H9 (cell line): ENCODE data around the gene SAC3D1. TPM values are rescaled to one million over a fixed set of nuclear protein-coding genes. Genes with fewer than 3 reads are reported as not detected.

Experiments
- DNase-seq: peaks from one replicate; pipeline ENCODE4 v3.0.0-alpha.2; 2017
- H2AFZ ChIP-seq: one replicate; pipeline ENCODE4 v1.6.1; 2013; ENCODE audit warnings: mild to moderate bottlenecking, low read length, control low read depth, moderate library complexity
- H2AK5ac ChIP-seq: 2 replicates; pipeline ENCODE4 v1.6.1; 2013; ENCODE audit warnings: low read length, control low read depth, mixed read lengths; ENCODE audit not compliant: insufficient read length
- H2BK120ac ChIP-seq: one replicate; pipeline ENCODE4 v1.6.1; 2013; ENCODE audit warnings: low read depth, mild to moderate bottlenecking, low read length, control low read depth, inconsistent platforms; ENCODE audit not compliant: poor library complexity, severe bottlenecking
- H2BK12ac ChIP-seq: 2 replicates; pipeline ENCODE4 v1.6.1; 2013; ENCODE audit warnings: low read length, control low read depth, mixed read lengths, low read depth; ENCODE audit not compliant: insufficient read length
- H2BK15ac ChIP-seq: 2 replicates; pipeline ENCODE4 v1.6.1; 2013; ENCODE audit warnings: low read depth, low read length, control low read depth
- H2BK20ac ChIP-seq: one replicate; pipeline ENCODE4 v1.6.1; 2013; ENCODE audit warnings: low read depth, mild to moderate bottlenecking, low read length, control low read depth, inconsistent platforms; ENCODE audit not compliant: poor library complexity, severe bottlenecking
- H2BK5ac ChIP-seq: 2 replicates; pipeline ENCODE4 v1.6.1; 2013; ENCODE audit warnings: low read length, control low read depth, mixed read lengths; ENCODE audit not compliant: insufficient read length
- H3K14ac ChIP-seq: 2 replicates; pipeline ENCODE4 v1.6.1; 2013; ENCODE audit warnings: low read length, control low read depth; ENCODE audit not compliant: insufficient read depth
- H3K18ac ChIP-seq: 2 replicates; pipeline ENCODE4 v1.6.1; 2013; ENCODE audit warnings: low read depth, mild to moderate bottlenecking, mixed read lengths, low read length, control low read depth; ENCODE audit not compliant: insufficient read length
- H3K23ac ChIP-seq: 2 replicates; pipeline ENCODE4 v1.6.1; 2013; ENCODE audit warnings: low read length, control low read depth, mixed read lengths, low read depth; ENCODE audit not compliant: insufficient read length
- H3K23me2 ChIP-seq: 2 replicates; pipeline ENCODE4 v1.6.1; 2013; ENCODE audit warnings: low read depth, mild to moderate bottlenecking, mixed read lengths, low read length, control low read depth; ENCODE audit not compliant: insufficient read length, poor library complexity, severe bottlenecking
- H3K27ac ChIP-seq: 2 replicates; pipeline ENCODE4 v1.5.1; 2013; ENCODE audit warnings: low read length, control low read depth, mixed read lengths, low read depth; ENCODE audit not compliant: insufficient read length
- H3K27me3 ChIP-seq: 2 replicates; pipeline ENCODE4 v1.6.1; 2013; ENCODE audit warnings: low read length, control low read depth, inconsistent platforms; ENCODE audit not compliant: insufficient read depth
- H3K4ac ChIP-seq: 2 replicates; pipeline ENCODE4 v1.6.1; 2013; ENCODE audit warnings: low read depth, mild to moderate bottlenecking, control low read depth, inconsistent platforms, low read length, moderate library complexity
- H3K4me1 ChIP-seq: 2 replicates; pipeline ENCODE4 v1.6.1; 2013; ENCODE audit warnings: low read length, control low read depth, inconsistent platforms; ENCODE audit not compliant: insufficient read depth
- H3K4me2 ChIP-seq: 2 replicates; pipeline ENCODE4 v1.6.1; 2013; ENCODE audit warnings: low read length, control low read depth, mixed read lengths; ENCODE audit not compliant: insufficient read length, insufficient read depth
- H3K56ac ChIP-seq: 2 replicates; pipeline ENCODE4 v1.6.1; 2013; ENCODE audit warnings: low read depth, mild to moderate bottlenecking, mixed read lengths, low read length, control low read depth; ENCODE audit not compliant: insufficient read length
- H3K79me1 ChIP-seq: 2 replicates; pipeline ENCODE4 v1.6.1; 2013; ENCODE audit warnings: low read depth, mild to moderate bottlenecking, moderate library complexity, low read length, control low read depth, inconsistent platforms; ENCODE audit not compliant: insufficient read depth, poor library complexity, severe bottlenecking
- H3K79me2 ChIP-seq: 2 replicates; pipeline ENCODE4 v1.6.1; 2013; ENCODE audit warnings: low read length, control low read depth, inconsistent platforms; ENCODE audit not compliant: insufficient read depth
- H3K9ac ChIP-seq: 2 replicates; pipeline ENCODE4 v1.6.1; 2013; ENCODE audit warnings: low read length, control low read depth, mixed read lengths; ENCODE audit not compliant: insufficient read length; ENCODE audit errors: extremely low read depth
- H3K9me3 ChIP-seq: one replicate; pipeline ENCODE4 v1.6.1; 2013; ENCODE audit warnings: low read depth, low read length, inconsistent platforms; ENCODE audit not compliant: control insufficient read depth
- H3T11ph ChIP-seq: one replicate; pipeline ENCODE4 v1.6.1; 2013; ENCODE audit warnings: mild to moderate bottlenecking, low read length, control low read depth, inconsistent platforms
- H4K20me1 ChIP-seq: one replicate; pipeline ENCODE4 v1.6.1; 2013; ENCODE audit not compliant: control insufficient read depth, insufficient read length, insufficient read depth
- H4K5ac ChIP-seq: 2 replicates; pipeline ENCODE4 v1.6.1; 2013; ENCODE audit warnings: low read depth, mild to moderate bottlenecking, mixed read lengths, low read length, control low read depth; ENCODE audit not compliant: insufficient read length
- H4K8ac ChIP-seq: replicated peaks from 2 replicates; pipeline ENCODE4 v1.6.1; 2013; ENCODE audit warnings: low read length, control low read depth, mixed read lengths, low read depth; ENCODE audit not compliant: insufficient read length
- H4K91ac ChIP-seq: 2 replicates; pipeline ENCODE4 v1.6.1; 2013; ENCODE audit warnings: low read depth, mild to moderate bottlenecking, moderate library complexity, mixed read lengths, low read length, control low read depth; ENCODE audit not compliant: insufficient read length
- H3K27ac Mint-ChIP-seq, 3 experiments: 2 replicates in 2 of 3; 3 replicates in 1 of 3; pipeline ENCODE4 v1.8.0; 2020 to 2021; ENCODE audit warnings: mixed read lengths in 3 of 3, mild to moderate bottlenecking in 1 of 3, moderate library complexity in 1 of 3
- H3K27me3 Mint-ChIP-seq: 2 replicates; pipeline ENCODE4 v1.8.0; 2021; ENCODE audit warnings: low read depth, mild to moderate bottlenecking, moderate library complexity, mixed read lengths
- H3K36me3 Mint-ChIP-seq, 3 experiments: 2 replicates in 2 of 3; 3 replicates in 1 of 3; pipeline ENCODE4 v1.8.0; 2020 to 2021; ENCODE audit warnings: low read depth in 3 of 3, mixed read lengths in 3 of 3; ENCODE audit not compliant: insufficient read depth in 1 of 3
- H3K4me1 Mint-ChIP-seq, 2 experiments: 2 replicates each; pipeline ENCODE4 v1.8.0; 2020; ENCODE audit warnings: mixed read lengths in 2 of 2
- H3K4me3 Mint-ChIP-seq, 2 experiments: 2 replicates in 1 of 2; 3 replicates in 1 of 2; pipeline ENCODE4 v1.8.0; 2020 to 2021; ENCODE audit warnings: mild to moderate bottlenecking in 2 of 2, mixed read lengths in 2 of 2, moderate library complexity in 1 of 2
- H3K9me3 Mint-ChIP-seq, 2 experiments: 2 replicates in 1 of 2; 3 replicates in 1 of 2; pipeline ENCODE4 v1.8.0; 2020; ENCODE audit warnings: mild to moderate bottlenecking in 2 of 2, mixed read lengths in 2 of 2, moderate library complexity in 1 of 2
- WGBS: extraction: QIAGEN DNeasy Blood & Tissue Kit; methylation state at CpG from one replicate; pipeline ENCODE4 v1.1.7; 2013; ENCODE audit warnings: missing lambda C conversion rate, low lambda C conversion rate, mixed read lengths; ENCODE audit not compliant: insufficient read length; ENCODE audit errors: extremely low coverage; 5-methylcytosine and 5-hydroxymethylcytosine counted together
- total RNA-seq: library from RNA; stranded (reverse); gene quantifications from 2 replicates; pipeline ENCODE4 v1.2.1, GENCODE V29; 2021
- TF ChIP-seq, protein P1 (sequence below): fragments of 200-600 bp; sonication (generic); conservative IDR thresholded peaks from 3 replicates; pipeline ENCODE4 v1.8.0; 2021; ENCODE audit warnings: antibody characterized with exemption, mild to moderate bottlenecking

The SAC3D1 gene
- total RNA-seq, 1 experiment from 2014 or later: 20.7 TPM

DNA sequence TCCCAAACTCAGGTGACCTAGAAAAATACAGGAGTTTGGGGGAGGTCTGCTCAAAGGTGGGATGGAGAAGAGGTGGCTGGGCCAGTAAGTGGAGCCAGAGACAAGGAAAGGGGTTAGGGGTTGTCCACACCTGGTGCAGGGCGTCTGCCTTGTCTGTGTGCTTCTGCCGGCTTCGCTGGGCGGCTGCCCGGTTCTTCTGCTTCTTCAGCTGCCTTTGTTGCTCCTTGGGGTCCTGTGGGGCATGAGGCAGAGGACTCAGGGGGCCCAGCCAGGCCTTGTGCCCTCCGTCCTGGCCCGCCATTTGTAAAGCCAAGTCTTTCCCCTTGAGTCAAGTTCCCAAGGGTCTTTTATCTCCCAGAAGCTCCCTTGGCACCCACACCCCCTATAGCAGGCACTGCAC, 46.7 kb upstream of the SAC3D1 start:
- Mint-ChIP-seq H3K27me3 (no peaks in the 10 kb centered on the region; the same call in 1 of the 2 replicates), H3K36me3 (no peaks in the 10 kb centered on the region), H3K4me1 (peaks cover 17 to 21% of the 10 kb centered on the region in 2 experiments), H3K27ac (no peak overlapping the region), H3K9me3 (no peaks in the 10 kb centered on the region), H3K4me3 (no peak overlapping the region; a peak in 1 of 5 replicates)
- Histone ChIP-seq H2BK5ac (no peak overlapping the region), H3K27me3 (no peaks in the 10 kb centered on the region), H4K91ac (no peak overlapping the region), H3K4ac (no peak overlapping the region), H2AFZ (no peak overlapping the region), H3K23me2 (no peaks in the 10 kb centered on the region), H3K9me3 (no peaks in the 10 kb centered on the region), H3K18ac (no peak overlapping the region), H3K23ac (no peak overlapping the region), H3K9ac (no peak overlapping the region), H3K4me1 (peaks cover 4% of the 10 kb centered on the region; the same call in 1 of the 2 replicates), H2AK5ac (no peak overlapping the region), H2BK120ac (no peak overlapping the region), H3K4me2 (no peak overlapping the region), H4K20me1 (no peaks in the 10 kb centered on the region), H2BK20ac (no peak overlapping the region), H3K27ac (no peak overlapping the region), H3K79me1 (no peaks in the 10 kb centered on the region), H2BK12ac (no peak overlapping the region), H3T11ph (no peak overlapping the region), H4K5ac (no peak overlapping the region), H4K8ac (no peak overlapping the region), H3K14ac (no peak overlapping the region), H3K56ac (no peak overlapping the region), H2BK15ac (no peak overlapping the region), H3K79me2 (no peaks in the 10 kb centered on the region)
- no CpG with 5 or more reads among the region's 7 CpGs for WGBS
- no peak for DNase-seq
- TF ChIP-seq, protein P1, sequence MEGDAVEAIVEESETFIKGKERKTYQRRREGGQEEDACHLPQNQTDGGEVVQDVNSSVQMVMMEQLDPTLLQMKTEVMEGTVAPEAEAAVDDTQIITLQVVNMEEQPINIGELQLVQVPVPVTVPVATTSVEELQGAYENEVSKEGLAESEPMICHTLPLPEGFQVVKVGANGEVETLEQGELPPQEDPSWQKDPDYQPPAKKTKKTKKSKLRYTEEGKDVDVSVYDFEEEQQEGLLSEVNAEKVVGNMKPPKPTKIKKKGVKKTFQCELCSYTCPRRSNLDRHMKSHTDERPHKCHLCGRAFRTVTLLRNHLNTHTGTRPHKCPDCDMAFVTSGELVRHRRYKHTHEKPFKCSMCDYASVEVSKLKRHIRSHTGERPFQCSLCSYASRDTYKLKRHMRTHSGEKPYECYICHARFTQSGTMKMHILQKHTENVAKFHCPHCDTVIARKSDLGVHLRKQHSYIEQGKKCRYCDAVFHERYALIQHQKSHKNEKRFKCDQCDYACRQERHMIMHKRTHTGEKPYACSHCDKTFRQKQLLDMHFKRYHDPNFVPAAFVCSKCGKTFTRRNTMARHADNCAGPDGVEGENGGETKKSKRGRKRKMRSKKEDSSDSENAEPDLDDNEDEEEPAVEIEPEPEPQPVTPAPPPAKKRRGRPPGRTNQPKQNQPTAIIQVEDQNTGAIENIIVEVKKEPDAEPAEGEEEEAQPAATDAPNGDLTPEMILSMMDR: no peak
